ENCODE measurements around the gene SYNM.
"Not testable (repeated sequence)": the region's sequence is repeated elsewhere in the genome, so short reads cannot be mapped to it uniquely, and the experiment has no call there.

SYNM gene, protein sequence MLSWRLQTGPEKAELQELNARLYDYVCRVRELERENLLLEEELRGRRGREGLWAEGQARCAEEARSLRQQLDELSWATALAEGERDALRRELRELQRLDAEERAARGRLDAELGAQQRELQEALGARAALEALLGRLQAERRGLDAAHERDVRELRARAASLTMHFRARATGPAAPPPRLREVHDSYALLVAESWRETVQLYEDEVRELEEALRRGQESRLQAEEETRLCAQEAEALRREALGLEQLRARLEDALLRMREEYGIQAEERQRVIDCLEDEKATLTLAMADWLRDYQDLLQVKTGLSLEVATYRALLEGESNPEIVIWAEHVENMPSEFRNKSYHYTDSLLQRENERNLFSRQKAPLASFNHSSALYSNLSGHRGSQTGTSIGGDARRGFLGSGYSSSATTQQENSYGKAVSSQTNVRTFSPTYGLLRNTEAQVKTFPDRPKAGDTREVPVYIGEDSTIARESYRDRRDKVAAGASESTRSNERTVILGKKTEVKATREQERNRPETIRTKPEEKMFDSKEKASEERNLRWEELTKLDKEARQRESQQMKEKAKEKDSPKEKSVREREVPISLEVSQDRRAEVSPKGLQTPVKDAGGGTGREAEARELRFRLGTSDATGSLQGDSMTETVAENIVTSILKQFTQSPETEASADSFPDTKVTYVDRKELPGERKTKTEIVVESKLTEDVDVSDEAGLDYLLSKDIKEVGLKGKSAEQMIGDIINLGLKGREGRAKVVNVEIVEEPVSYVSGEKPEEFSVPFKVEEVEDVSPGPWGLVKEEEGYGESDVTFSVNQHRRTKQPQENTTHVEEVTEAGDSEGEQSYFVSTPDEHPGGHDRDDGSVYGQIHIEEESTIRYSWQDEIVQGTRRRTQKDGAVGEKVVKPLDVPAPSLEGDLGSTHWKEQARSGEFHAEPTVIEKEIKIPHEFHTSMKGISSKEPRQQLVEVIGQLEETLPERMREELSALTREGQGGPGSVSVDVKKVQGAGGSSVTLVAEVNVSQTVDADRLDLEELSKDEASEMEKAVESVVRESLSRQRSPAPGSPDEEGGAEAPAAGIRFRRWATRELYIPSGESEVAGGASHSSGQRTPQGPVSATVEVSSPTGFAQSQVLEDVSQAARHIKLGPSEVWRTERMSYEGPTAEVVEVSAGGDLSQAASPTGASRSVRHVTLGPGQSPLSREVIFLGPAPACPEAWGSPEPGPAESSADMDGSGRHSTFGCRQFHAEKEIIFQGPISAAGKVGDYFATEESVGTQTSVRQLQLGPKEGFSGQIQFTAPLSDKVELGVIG (N-terminal part only)

DNA sequence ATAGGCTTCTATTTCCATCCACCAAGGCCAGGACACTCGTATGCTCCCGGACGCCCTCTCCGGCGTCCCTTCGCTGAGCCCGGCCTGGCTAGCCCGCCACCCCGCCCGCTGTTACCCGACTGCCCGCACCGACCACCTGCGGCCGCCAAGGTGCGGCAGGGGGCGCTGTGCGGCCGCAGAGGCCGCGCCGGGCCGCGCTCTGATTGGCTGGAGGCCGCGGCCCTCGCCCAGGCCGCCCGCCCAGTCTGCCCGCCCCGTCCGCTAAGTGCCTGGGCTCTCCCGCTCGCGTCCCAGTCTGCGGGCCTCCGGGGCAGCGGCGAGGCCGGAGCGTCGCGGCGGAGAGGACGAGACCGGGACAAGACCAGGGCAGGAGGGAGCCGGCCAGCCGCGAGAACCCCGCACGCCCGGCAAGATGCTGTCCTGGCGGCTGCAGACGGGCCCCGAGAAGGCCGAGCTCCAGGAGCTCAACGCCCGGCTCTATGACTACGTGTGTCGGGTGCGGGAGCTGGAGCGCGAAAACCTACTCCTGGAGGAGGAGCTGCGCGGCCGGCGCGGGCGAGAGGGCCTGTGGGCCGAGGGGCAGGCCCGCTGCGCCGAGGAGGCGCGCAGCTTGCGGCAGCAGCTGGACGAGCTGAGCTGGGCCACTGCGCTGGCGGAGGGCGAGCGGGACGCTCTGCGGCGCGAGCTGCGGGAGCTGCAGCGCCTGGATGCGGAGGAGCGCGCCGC is at the start of gene SYNM:
SYNM (plus strand) TSS at position 293 of the 726 bp plus-strand sequence; CDS start at position 413, 120 bp downstream.
- no peak for DNase-seq (ENCODE audit: low read depth)

DNA sequence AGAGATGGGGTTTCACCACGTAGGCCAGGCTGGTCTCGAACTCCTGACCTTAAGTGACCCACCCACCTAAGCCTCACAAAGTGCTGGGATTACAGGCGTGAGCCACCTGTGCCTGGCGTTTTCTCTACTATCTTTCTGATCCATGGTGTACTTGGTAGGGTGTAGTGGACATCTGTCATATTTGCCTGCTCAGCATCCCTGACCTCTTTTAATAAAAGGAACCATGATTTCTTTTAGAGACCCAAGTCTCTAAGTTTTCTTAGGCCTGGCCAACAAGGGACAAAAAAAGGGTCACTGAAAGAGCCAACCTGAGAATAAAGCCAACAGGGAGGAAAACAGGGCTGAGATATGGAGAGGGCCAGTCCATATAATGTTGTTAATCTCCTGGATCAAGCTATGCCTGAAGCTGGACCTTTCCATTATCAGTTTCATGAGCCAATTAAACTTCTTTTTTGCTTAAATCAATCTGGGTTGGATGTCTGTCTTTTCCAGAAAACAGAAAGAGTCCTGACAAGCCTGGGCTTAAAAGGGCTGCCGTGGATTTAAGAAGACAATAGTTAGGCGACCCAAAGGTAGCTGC is 49.2 kb upstream of the SYNM start:
- DNase-seq (ENCODE audit: low read depth), result no peak

GRCh38 chr15:99057020-99057419 is 47.9 kb upstream of the SYNM start:
- no peak for DNase-seq (ENCODE audit: low read depth)

GRCh38 chr15:99057697-99058420 is 47.0 kb upstream of the SYNM start:
- no peak for DNase-seq (ENCODE audit: low read depth)

DNA sequence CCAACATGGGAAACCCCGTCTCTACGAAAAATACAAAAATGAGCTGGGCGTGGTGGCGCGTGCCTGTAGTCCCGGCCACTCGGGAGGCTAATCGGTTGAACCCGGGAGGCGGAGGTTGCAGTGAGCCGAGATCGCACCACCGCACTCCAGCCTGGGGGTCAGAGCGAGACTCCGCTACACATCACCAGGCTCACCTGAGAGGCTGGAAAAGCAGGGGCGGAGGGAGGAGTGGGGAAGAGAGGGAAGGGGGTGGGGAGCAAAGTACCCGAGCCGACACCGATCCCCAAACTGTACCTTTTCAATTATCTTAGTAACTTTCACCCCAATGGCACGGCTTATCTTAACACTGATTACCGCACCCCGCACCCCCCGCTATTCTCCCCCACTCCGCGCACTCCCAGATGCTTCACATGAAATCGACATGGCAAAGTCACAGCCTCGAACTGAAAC is 46.4 kb upstream of the SYNM start:
- no peak for DNase-seq (ENCODE audit: low read depth)

DNA sequence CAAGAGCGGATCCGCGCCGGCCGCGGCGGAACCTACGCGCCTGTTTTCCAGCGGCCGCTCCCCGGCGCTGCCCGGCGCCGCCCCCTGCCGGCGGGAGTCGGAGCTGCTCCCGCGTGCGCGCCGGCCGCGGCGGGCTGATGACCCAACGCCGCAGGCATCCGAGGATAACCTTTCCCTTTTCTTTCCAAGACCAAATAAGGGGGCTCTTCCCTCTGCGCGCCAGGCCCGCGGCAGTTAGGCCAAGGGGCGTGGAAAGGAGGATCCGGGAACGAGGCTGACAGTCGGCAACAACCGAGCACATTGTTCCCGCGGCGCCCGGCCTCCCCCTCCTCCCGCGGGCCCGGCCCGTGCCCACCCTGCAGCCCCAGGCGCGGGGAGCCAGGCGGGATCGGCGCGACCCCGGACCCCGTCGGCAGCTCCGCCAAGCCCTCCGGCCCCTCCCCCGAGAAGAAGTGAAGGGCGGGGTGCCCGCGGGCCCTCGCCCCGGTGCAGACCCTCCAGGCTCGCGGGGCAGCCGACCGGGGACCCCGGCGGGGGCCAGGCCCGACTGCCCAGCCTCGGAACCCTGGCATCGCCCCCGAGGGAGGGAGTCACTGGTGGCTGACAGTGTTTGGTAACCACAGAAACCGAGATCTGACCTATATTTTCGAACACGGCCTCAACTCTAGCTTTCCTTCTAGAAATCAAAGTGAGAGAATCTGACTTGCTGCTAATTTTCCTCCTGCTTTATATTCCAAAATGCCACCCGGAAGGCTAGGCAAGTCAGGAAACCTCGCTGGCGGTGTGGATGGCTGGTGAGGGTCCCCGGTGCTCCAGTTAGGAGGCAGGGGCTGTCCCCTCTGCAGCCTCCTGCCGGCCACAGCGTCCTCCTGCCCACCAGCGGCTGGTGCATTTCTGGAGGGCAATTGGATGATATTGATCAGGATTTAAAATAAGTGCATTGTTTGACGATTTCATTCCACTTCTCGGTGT is 45.6 kb upstream of the SYNM start:
- DNase-seq (ENCODE audit: low read depth), result peak; percentile 15

DNA sequence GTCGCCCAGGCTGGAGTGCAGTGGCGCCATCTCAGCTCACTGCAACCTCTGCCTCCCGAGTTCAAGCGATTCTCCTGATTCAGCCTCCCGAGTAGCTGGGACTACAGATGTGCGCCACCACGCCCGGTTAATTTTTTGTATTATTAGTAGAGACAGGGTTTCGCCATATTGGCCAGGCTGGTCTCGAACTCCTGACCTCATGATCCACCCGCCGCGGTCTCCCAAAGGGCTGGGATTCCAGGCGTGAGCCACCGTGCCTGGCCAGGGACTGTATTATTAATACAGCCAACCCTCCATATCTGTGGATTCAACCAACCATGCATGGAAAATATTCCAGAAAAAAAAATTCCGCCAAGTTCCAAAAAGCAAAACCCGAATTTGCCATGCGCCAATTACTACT is 44.7 kb upstream of the SYNM start:
- DNase-seq (ENCODE audit: low read depth), result not testable (repeated sequence)

DNA sequence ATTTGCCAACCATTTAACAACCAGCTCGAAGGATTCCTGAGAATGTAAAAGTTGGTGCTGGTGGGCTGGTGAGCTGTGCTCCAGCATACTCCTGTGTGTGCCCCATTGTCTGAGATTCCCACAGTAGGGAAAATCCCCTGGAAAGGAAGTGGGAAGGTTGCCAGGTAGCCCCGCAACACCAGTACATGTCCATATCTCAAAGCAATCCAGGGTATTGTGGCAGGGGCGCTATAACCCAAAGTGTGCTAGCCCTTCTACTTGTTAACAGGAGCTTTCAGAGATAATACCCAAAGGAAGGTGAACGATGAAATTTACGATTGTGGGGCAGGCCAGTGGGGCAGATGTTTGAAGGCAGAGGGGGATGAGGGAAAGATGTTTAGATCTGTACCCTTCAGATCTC is 42.7 kb upstream of the SYNM start:
- no peak for DNase-seq (ENCODE audit: low read depth)

DNA sequence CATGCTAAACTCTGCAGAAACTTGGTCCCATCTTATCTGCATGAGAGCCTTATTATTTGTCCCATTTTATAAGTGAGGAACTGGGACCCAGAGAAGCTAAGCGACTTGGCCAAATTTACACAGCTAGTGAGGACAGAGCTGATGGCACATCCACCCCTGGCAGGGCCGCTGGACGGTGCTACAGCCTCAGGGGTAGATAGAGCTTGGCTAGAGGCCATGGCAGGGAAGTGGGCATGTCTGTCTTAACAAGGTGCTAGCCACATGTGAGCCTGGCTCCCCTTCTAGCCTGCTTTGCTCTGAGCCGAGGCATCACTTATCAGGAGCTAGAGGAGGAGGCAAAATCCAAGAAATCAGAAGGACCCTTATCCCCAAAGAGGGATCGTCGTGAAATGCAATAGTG is 36.7 kb upstream of the SYNM start:
- no peak for DNase-seq (ENCODE audit: low read depth)

GRCh38 chr15:99070208-99070607 is 34.7 kb upstream of the SYNM start:
- no peak for DNase-seq (ENCODE audit: low read depth)

DNA sequence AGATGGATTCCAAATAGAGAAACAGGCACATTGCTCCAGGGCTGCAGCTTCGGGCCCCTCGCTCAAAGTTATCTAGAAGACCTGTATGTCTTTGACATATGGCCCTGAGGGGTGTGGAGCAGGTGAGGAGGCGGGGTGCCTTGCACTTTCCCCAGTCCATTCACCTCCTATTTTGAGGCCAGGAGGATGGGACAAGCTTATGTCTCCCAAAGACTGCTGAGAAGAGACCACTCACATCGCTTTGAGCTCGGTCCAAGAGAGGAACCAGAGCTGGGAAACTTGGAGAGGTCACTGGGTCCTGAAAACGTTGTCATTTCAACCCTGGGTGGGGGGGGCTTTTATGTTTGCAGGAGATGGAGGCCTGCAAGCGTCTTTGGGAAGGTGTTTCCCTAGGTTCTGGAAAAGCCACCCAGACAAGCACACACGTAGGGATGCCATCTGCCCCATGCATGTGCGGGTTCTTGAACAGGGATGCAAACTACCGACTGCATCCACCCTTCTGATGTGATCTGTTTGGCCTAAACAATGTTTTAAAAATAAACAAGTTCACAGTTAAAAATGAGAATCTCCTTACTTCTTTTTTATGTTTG is 33.7 kb upstream of the SYNM start:
- DNase-seq (ENCODE audit: low read depth), result no peak

GRCh38 chr15:99073008-99073717 is 31.7 kb upstream of the SYNM start:
- no peak for DNase-seq (ENCODE audit: low read depth)

GRCh38 chr15:99074446-99074845 is 30.4 kb upstream of the SYNM start:
- no peak for DNase-seq (ENCODE audit: low read depth)

- not testable (repeated sequence) for DNase-seq (ENCODE audit: low read depth)
Measured at GRCh38 chr15:99075059-99075652, 29.7 kb upstream of the SYNM start.

DNA sequence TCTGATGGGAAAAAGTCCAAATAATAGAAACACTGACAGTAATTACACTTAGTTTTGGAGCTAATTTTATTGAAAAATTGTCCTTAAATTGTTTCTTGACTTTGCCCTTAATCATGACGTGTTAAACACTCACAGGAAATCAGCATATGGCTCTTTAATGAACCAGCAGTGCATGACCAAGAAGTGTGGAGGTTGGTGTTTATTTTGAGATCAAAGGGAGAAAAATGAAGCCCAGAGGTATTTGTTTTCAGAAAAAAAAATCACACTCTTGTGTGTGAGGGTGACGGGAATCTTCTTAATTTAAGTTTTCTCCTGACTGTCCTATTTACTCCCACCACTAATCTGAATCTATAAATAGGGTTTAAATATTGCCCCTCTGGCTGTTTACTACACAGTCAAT is 28.8 kb upstream of the SYNM start:
- DNase-seq (ENCODE audit: low read depth), result no peak

- DNase-seq (ENCODE audit: low read depth), result peak; percentile 14
Measured at GRCh38 chr15:99076555-99077308, 28.1 kb upstream of the SYNM start.

- no peak for DNase-seq (ENCODE audit: low read depth)
Measured at GRCh38 chr15:99082798-99083197, 22.1 kb upstream of the SYNM start.
